Central memory CD4-positive, alpha-beta T cell (primary cell): ENCODE data around the gene PPP1R2C.

ENCODE experiments used
- DNase-seq: peaks from one replicate; pipeline ENCODE4 v3.0.0; 2022

PPP1R2C gene

DNA sequence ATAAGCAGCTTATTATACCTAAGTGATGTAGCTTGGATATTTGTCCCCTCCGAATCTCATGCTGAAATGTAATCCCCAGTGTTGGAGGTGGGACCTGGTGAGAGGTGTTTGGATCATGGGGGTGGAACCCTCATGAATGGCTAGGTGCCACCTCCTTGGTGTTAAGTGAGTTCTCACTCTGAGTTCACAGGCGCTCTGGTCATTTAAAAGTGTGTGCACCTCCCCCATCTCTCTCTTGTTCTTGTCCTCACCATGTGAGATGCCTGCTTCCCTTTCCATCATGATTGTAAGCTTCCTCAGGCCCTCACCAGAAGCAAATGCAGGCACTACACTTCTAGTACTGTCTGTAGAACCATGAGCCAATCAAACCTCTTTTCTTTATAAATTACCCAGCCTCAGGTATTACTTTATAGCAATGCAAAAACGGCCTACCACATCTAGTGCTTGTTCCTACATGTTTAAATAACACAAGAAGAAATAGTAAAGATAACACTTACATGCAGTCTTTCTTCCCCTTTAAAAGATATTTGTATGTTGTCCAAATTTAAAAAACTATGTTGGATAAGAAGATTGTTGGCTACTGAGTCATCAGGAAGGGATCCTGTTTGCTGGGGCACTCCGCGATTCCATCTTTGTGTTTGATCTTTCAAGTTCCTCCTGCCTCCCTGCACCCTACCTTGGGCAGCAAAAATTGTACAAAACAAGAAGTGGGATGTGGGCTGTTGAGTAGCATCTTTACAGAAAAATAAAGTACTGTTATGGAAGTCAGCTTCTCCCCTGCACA is 29.7 kb downstream of the PPP1R2C start:
- no peak for DNase-seq

DNA sequence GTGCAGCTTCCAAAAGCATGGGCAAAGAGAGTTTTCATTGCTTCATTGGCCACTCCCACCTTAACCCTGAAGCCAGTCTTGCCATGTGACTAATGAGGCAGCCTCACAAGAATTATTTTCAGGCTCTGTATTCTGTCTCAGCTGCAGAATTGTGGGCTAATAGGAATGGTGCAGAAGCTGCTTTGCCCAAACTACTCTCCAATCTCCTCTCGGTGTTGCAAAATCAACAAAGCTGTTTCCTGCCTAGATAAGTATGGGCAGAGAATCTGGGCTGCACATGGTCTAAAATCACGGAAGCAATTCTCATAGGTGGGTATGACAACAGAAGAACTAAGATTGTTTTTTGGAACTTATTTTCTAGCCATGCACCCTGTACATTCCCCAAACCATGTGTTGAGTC is 31.4 kb downstream of the PPP1R2C start:
- no peak for DNase-seq

DNA sequence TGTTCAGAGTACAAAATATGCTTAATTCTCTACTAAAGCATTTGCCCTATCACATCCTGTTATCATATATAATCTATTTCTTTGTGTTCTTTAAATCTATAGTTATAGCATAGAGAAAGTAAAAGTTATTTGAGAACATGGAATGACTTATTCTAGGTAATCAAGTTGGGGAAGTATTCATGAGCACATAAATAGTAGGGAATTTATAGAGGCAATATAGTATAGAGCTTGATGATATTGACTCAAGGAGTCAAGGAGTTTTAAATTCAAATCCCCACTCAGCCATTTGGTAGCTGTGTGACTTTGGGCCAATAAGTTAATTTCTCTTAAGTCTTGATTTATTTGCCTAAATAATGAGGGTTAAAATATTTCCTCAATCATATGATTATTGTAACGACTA is 37.5 kb downstream of the PPP1R2C start:
- no peak for DNase-seq

GRCh38 chrX:42739741-42740140 is 38.2 kb downstream of the PPP1R2C start:
- no peak for DNase-seq

- DNase-seq: peak; percentile 31
Measured at GRCh38 chrX:42739258-42739657, 38.7 kb downstream of the PPP1R2C start.

GRCh38 chrX:42738552-42738951 is 39.4 kb downstream of the PPP1R2C start:
- DNase-seq: no peak

GRCh38 chrX:42735250-42735649 is 42.7 kb downstream of the PPP1R2C start:
- DNase-seq: no peak

- DNase-seq: no peak
Measured at GRCh38 chrX:42732506-42732905, 45.5 kb downstream of the PPP1R2C start.
